ENCODE data around the gene CCDC60.

CCDC60 gene

DNA sequence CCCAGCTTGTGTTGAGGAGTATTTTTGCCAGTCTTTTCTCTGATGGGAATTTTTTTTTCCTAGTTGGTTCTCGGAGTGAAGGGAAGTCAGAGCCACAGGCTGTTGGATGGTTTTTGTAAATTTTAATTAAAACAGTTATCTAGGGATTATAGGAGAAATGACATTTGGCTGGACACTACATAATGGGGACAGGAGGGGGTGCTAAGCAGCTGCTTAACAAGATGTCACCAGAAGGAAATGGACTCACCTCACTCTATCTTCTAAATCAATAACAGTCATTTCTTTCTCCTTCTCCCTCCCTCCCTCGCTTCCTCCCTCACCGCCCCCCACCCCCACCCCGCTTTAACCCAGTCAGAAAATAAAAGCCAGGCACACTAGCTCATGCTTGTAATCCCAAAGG lies 165.7 kb downstream of the CCDC60 start:
- DNase-seq (ENCODE audit: low read depth in 1 of 2, low spot score in 1 of 2) = no peak
- TF ChIP-seq GABPA (IDR thresholded peaks at IDR 0.05; ENCODE audit: low read depth) (no peak), POLR2AphosphoS5 (IDR thresholded peaks at IDR 0.05; ENCODE audit: low read depth) (no peak), SPI1 (IDR thresholded peaks at IDR 0.05; ENCODE audit: borderline replicate concordance, low read depth) (no peak)
- TF ChIP-seq, protein P1, sequence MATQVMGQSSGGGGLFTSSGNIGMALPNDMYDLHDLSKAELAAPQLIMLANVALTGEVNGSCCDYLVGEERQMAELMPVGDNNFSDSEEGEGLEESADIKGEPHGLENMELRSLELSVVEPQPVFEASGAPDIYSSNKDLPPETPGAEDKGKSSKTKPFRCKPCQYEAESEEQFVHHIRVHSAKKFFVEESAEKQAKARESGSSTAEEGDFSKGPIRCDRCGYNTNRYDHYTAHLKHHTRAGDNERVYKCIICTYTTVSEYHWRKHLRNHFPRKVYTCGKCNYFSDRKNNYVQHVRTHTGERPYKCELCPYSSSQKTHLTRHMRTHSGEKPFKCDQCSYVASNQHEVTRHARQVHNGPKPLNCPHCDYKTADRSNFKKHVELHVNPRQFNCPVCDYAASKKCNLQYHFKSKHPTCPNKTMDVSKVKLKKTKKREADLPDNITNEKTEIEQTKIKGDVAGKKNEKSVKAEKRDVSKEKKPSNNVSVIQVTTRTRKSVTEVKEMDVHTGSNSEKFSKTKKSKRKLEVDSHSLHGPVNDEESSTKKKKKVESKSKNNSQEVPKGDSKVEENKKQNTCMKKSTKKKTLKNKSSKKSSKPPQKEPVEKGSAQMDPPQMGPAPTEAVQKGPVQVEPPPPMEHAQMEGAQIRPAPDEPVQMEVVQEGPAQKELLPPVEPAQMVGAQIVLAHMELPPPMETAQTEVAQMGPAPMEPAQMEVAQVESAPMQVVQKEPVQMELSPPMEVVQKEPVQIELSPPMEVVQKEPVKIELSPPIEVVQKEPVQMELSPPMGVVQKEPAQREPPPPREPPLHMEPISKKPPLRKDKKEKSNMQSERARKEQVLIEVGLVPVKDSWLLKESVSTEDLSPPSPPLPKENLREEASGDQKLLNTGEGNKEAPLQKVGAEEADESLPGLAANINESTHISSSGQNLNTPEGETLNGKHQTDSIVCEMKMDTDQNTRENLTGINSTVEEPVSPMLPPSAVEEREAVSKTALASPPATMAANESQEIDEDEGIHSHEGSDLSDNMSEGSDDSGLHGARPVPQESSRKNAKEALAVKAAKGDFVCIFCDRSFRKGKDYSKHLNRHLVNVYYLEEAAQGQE (IDR thresholded peaks at IDR 0.05; ENCODE audit: insufficient replicate concordance, low read depth) = no peak
- TF ChIP-seq, protein P2, sequence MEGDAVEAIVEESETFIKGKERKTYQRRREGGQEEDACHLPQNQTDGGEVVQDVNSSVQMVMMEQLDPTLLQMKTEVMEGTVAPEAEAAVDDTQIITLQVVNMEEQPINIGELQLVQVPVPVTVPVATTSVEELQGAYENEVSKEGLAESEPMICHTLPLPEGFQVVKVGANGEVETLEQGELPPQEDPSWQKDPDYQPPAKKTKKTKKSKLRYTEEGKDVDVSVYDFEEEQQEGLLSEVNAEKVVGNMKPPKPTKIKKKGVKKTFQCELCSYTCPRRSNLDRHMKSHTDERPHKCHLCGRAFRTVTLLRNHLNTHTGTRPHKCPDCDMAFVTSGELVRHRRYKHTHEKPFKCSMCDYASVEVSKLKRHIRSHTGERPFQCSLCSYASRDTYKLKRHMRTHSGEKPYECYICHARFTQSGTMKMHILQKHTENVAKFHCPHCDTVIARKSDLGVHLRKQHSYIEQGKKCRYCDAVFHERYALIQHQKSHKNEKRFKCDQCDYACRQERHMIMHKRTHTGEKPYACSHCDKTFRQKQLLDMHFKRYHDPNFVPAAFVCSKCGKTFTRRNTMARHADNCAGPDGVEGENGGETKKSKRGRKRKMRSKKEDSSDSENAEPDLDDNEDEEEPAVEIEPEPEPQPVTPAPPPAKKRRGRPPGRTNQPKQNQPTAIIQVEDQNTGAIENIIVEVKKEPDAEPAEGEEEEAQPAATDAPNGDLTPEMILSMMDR (IDR thresholded peaks at IDR 0.05; ENCODE audit: insufficient read depth, low read length) = no peak
- Histone ChIP-seq H3K27ac (replicated peaks) (no peak overlapping the region), H3K4me3 (replicated peaks; ENCODE audit: insufficient read depth, low read length) (no peak overlapping the region), H3K27me3 (ENCODE audit: insufficient read depth, poor library complexity, severe bottlenecking) (peaks cover 4% of the 10 kb centered on the region)

DNA sequence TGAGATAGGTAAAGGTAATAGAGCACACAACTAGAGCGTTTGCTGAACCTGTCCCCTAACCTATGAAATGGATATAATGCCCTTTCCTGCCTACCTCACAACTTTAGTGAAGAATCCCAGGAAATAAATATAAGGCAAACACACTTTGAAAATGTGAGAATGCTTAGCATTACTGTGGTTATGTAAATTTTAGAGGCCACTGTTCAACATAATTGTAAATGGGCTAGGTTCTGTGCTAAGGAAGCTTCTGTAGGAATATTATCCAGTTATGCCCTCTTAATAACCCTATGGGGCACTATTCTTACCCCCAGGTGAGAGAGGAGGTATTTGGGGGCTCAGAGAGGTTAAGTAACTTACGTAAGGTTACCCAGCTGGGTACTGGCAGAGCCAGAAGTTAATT lies 166.5 kb downstream of the CCDC60 start:
- DNase-seq (ENCODE audit: low read depth in 1 of 2, low spot score in 1 of 2) = no peak
- Histone ChIP-seq H3K27ac (replicated peaks) (no peak overlapping the region), H3K4me3 (replicated peaks; ENCODE audit: insufficient read depth, low read length) (no peak overlapping the region), H3K27me3 (ENCODE audit: insufficient read depth, poor library complexity, severe bottlenecking) (peaks cover 4% of the 10 kb centered on the region)
- TF ChIP-seq, protein P1 (IDR thresholded peaks at IDR 0.05; ENCODE audit: insufficient replicate concordance, low read depth) = no peak
- no peak for TF ChIP-seq POLR2AphosphoS5 (IDR thresholded peaks at IDR 0.05; ENCODE audit: low read depth)
- TF ChIP-seq GABPA (IDR thresholded peaks at IDR 0.05; ENCODE audit: low read depth) = no peak
- no peak for TF ChIP-seq SPI1 (IDR thresholded peaks at IDR 0.05; ENCODE audit: borderline replicate concordance, low read depth)
- TF ChIP-seq, protein P2 (IDR thresholded peaks at IDR 0.05; ENCODE audit: insufficient read depth, low read length) = no peak

DNA sequence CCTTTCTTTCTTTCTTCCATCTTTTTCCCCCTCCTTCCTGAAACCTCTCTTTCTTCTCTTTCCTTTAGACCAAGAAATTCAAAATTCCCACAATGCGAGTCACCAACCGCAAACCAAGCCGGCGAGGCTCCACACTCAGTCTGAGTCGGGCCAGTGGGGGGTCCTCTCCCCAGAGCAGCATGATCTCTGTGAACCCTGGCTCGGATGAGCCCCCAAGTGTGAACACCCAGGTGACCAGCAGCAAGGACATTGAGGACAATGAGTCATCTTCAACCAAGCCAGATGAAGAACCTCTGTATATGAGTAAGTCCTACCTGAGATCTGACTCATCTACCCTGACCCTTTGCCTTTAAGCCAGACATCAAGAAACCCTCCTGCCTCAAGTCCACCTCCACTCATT lies 170.5 kb downstream of the CCDC60 start:
- no peak overlapping the region for H3K4me3 ChIP-seq (replicated peaks; ENCODE audit: insufficient read depth, low read length)
- no peaks in the 10 kb centered on the region for H3K27me3 ChIP-seq (ENCODE audit: insufficient read depth, poor library complexity, severe bottlenecking)
- no peak for DNase-seq (ENCODE audit: low read depth in 1 of 2, low spot score in 1 of 2)
- H3K27ac ChIP-seq (replicated peaks) = no peak overlapping the region
- TF ChIP-seq SPI1 (IDR thresholded peaks at IDR 0.05; ENCODE audit: borderline replicate concordance, low read depth) (no peak), POLR2AphosphoS5 (IDR thresholded peaks at IDR 0.05; ENCODE audit: low read depth) (no peak), GABPA (IDR thresholded peaks at IDR 0.05; ENCODE audit: low read depth) (no peak)
- TF ChIP-seq, protein P1 (IDR thresholded peaks at IDR 0.05; ENCODE audit: insufficient replicate concordance, low read depth) = no peak
- TF ChIP-seq, protein P2 (IDR thresholded peaks at IDR 0.05; ENCODE audit: insufficient read depth, low read length) = no peak
